ENCODE data around the gene AP1G2. TPM values are rescaled to one million over a fixed set of nuclear protein-coding genes. Genes with fewer than 3 reads are reported as not detected.
"Not testable (repeated sequence)": the region's sequence is repeated elsewhere in the genome, so short reads cannot be mapped to it uniquely, and the experiment has no call there.

AP1G2 gene
- total RNA-seq, 1 experiment from 2014 or later = 26.0 TPM

DNA sequence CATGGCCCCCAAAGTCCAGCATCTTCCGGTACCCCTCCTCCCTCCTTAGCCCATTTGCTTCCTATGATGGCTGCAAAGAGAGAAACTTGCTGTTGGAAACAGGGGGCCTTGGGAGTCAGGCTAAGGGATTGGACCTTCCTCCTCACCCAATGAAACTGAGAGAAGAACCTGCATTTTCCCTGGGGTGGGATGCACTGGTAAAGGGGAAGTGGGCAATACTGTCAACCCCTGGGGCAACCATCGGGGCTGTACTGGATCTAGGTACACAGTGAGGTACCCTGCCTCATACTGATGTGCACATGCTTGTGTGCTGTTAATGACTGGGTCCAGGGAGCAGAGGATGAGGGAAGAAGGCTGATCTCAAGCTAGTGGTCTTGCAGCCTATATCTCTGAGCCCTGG, 22.0 kb upstream of the AP1G2 start:
- H3K27ac ChIP-seq (ENCODE audit: low read depth, low read length, poor library complexity, severe bottlenecking) = no peak overlapping the region
- H3K9me3 ChIP-seq (ENCODE audit: low read depth, low read length, poor library complexity, severe bottlenecking) = no peaks in the 10 kb centered on the region
- BruUV-seq (replicated peaks) = no TSS peak
- no peaks in the 10 kb centered on the region for H3K36me3 ChIP-seq (ENCODE audit: insufficient read depth, low read length, poor library complexity, severe bottlenecking)
- ChIA-PET POLR2A (ENCODE audit: low non-redundant PET) (no interaction called here), CTCF (interaction anchor here (0.5 to 1.3 kb wide), 6 partner anchors 42 to 341 kb away, joined by 3 to 9 read pairs (median 4); no protein-coding TSS in a partner anchor)
- intact Hi-C loops (cut with micrococcal nuclease; ENCODE audit: unreplicated experiment) = loop anchor here (2.0 kb wide), 1 partner anchor 321 kb away; no protein-coding TSS in a partner anchor
- H3K4me3 ChIP-seq (ENCODE audit: low read depth, low read length, poor library complexity, severe bottlenecking) = no peak overlapping the region
- peaks cover 7% of the 10 kb centered on the region for H3K4me1 ChIP-seq (ENCODE audit: insufficient read depth, low read length, poor library complexity, severe bottlenecking)
- no peaks in the 10 kb centered on the region for H3K27me3 ChIP-seq (replicated peaks; ENCODE audit: insufficient read depth, low read depth, low read length, poor library complexity)
- TF ChIP-seq, protein P1, sequence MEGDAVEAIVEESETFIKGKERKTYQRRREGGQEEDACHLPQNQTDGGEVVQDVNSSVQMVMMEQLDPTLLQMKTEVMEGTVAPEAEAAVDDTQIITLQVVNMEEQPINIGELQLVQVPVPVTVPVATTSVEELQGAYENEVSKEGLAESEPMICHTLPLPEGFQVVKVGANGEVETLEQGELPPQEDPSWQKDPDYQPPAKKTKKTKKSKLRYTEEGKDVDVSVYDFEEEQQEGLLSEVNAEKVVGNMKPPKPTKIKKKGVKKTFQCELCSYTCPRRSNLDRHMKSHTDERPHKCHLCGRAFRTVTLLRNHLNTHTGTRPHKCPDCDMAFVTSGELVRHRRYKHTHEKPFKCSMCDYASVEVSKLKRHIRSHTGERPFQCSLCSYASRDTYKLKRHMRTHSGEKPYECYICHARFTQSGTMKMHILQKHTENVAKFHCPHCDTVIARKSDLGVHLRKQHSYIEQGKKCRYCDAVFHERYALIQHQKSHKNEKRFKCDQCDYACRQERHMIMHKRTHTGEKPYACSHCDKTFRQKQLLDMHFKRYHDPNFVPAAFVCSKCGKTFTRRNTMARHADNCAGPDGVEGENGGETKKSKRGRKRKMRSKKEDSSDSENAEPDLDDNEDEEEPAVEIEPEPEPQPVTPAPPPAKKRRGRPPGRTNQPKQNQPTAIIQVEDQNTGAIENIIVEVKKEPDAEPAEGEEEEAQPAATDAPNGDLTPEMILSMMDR (conservative IDR thresholded peaks at IDR 0.05; ENCODE audit: low read depth, low read length) = no peak
- TF ChIP-seq EZH2 (IDR thresholded peaks at IDR 0.05; ENCODE audit: borderline replicate concordance, low read depth, low read length, poor library complexity, severe bottlenecking) = no peak
- DNase-seq (ENCODE audit: low spot score) = no peak

DNA sequence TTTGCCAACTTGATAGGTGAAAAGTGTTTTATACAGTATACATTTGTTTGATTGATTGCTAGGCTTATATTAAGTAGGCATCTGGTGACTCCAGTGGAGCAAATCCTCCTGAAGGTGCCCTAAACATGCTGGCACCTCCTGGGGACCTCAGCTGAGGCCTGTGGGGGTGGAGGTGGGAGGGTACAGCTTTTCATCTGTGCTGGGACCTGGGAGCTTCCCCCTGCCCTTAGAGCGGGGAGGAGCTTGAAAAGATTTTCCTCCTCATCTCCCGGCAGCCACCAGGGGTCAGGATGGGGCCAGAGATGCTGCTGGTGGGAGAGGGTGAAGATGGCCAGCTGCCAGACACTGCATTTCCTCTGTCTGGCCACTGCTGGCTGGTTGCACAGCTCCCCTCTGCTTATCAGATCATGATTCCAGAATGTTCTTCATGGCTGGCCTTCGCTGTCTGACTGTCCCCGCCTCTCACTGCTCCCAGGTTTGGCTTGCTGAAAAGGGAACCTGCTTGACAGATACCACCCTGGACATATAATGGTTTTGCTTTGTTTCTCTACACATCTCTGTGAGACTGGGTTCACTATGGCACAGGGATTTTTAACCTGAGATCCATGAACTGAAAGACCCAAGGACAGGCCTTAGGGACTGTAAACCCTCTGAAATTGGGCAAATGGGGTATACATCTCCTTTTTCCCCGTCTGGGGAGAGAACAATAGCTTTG, 21.4 kb upstream of the AP1G2 start:
- intact Hi-C loops (cut with micrococcal nuclease; ENCODE audit: unreplicated experiment) = loop anchor here (2.0 kb wide), 1 partner anchor 322 kb away; no protein-coding TSS in a partner anchor
- no peaks in the 10 kb centered on the region for H3K27me3 ChIP-seq (replicated peaks; ENCODE audit: insufficient read depth, low read depth, low read length, poor library complexity)
- no peak for TF ChIP-seq EZH2 (IDR thresholded peaks at IDR 0.05; ENCODE audit: borderline replicate concordance, low read depth, low read length, poor library complexity, severe bottlenecking)
- TF ChIP-seq, protein P1 (conservative IDR thresholded peaks at IDR 0.05; ENCODE audit: low read depth, low read length) = peak; percentile 79
- ChIA-PET CTCF (interaction anchor here (0.5 to 1.3 kb wide), 8 partner anchors 10 to 341 kb away, joined by 3 to 9 read pairs (median 4); partner anchors contain the start of gene JPH4), POLR2A (ENCODE audit: low non-redundant PET) (no interaction called here)
- peaks cover 7% of the 10 kb centered on the region for H3K4me1 ChIP-seq (ENCODE audit: insufficient read depth, low read length, poor library complexity, severe bottlenecking)
- H3K36me3 ChIP-seq (ENCODE audit: insufficient read depth, low read length, poor library complexity, severe bottlenecking) = no peaks in the 10 kb centered on the region
- no peaks in the 10 kb centered on the region for H3K9me3 ChIP-seq (ENCODE audit: low read depth, low read length, poor library complexity, severe bottlenecking)
- H3K4me3 ChIP-seq (ENCODE audit: low read depth, low read length, poor library complexity, severe bottlenecking) = no peak overlapping the region
- no peak overlapping the region for H3K27ac ChIP-seq (ENCODE audit: low read depth, low read length, poor library complexity, severe bottlenecking)
- peak; percentile 89 for DNase-seq (ENCODE audit: low spot score)
- no TSS peak for BruUV-seq (replicated peaks)

DNA sequence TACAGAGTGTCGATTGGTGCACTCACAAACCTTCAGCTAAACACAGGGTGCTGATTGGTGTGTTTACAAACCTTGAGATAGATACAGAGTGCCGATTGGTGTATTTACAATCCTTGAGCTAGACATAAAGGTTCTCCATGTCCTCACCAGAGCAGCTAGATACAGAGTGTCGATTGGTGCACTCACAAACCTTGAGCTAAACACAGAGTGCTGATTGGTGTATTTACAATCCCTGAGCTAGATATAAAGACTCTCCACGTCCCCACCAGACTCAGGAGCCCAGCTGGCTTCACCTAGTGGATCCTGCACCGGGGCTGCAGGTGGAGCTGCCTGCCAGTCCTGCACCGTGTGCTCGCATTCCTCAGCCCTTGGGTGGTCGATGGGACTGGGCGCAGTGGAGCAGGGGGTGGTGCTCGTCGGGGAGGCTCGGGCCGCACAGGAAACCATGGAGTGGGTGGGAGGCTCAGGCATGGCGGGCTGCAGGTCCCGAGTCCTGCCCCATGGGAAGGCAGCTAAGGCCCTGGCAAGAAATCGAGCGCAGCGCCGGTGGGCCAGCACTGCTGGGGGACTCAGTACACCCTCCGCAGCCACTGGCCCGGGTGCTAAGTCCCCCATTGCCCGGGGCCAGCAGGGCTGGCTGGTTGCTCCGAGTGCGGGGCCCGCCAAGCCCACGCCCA, 17.1 kb upstream of the AP1G2 start:
- H3K9me3 ChIP-seq (ENCODE audit: low read depth, low read length, poor library complexity, severe bottlenecking); intact Hi-C loops (cut with micrococcal nuclease; ENCODE audit: unreplicated experiment); POLR2A ChIA-PET (ENCODE audit: low non-redundant PET); CTCF ChIA-PET; DNase-seq (ENCODE audit: low spot score); H3K27ac ChIP-seq (ENCODE audit: low read depth, low read length, poor library complexity, severe bottlenecking); H3K4me1 ChIP-seq (ENCODE audit: insufficient read depth, low read length, poor library complexity, severe bottlenecking); BruUV-seq (replicated peaks); H3K27me3 ChIP-seq (replicated peaks; ENCODE audit: insufficient read depth, low read depth, low read length, poor library complexity); H3K36me3 ChIP-seq (ENCODE audit: insufficient read depth, low read length, poor library complexity, severe bottlenecking); H3K4me3 ChIP-seq (ENCODE audit: low read depth, low read length, poor library complexity, severe bottlenecking): not testable (repeated sequence)

DNA sequence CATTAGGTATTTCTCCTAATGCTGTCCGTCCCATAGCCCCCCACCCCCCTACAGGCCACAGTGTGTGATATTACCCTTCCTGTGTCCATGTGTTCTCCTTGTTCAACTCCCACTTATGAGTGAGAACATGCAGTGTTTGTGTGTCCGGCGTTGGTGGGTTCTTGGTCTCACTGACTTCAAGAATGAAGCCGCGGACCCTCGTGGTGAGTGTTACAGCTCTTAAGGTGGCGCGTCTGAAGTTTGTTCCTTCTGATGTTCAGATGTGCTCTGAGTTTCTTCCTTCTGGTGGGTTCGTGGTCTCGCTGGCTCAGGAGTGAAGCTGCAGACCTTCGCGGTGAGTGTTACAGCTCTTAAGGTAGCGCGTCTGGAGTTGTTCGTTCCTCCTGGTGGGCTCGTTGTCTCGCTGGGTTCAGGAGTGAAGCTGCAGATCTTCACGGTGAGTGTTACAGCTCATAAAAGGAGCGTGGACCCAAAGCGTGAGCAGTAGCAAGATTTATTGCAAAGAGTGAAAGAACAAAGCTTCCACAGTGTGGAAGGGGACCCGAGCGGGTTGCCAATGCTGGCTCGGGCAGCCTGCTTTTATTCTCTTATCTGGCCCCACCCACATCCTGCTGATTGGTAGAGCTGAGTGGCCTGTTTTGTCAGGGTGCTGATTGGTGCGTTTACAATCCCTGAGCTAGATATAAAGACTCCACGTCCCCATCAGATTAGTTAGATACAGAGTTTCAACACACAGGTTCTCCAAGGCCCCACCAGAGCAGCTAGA, 16.4 kb upstream of the AP1G2 start:
- not testable (repeated sequence) for BruUV-seq (replicated peaks)

More for the DNA sequence above, 16.4 kb upstream of the AP1G2 start:
- H3K4me3 ChIP-seq (ENCODE audit: low read depth, low read length, poor library complexity, severe bottlenecking); H3K36me3 ChIP-seq (ENCODE audit: insufficient read depth, low read length, poor library complexity, severe bottlenecking); H3K9me3 ChIP-seq (ENCODE audit: low read depth, low read length, poor library complexity, severe bottlenecking); H3K27ac ChIP-seq (ENCODE audit: low read depth, low read length, poor library complexity, severe bottlenecking); DNase-seq (ENCODE audit: low spot score); H3K27me3 ChIP-seq (replicated peaks; ENCODE audit: insufficient read depth, low read depth, low read length, poor library complexity); intact Hi-C loops (cut with micrococcal nuclease; ENCODE audit: unreplicated experiment); H3K4me1 ChIP-seq (ENCODE audit: insufficient read depth, low read length, poor library complexity, severe bottlenecking); CTCF ChIA-PET; POLR2A ChIA-PET (ENCODE audit: low non-redundant PET): not testable (repeated sequence)

Measured in A673 (cell line).